A549 (cell line): ENCODE results near the gene ANKS6. TPM values are rescaled to one million over a fixed set of nuclear protein-coding genes. Genes with fewer than 3 reads are reported as not detected.

ENCODE experiments used
- ATAC-seq, 2 experiments: fragments of 200-7000 bp in 1 of 2; fragments of >200 bp in 1 of 2; cut with Nextera tagmentation in 1 of 2; cut with Tn5 transposase in 1 of 2; 3 replicates each; pipeline versions ENCODE4 v1.8.0 to v1.9.1; 2018 to 2020; ENCODE audit warnings: mild to moderate bottlenecking in 1 of 2, moderate library complexity in 1 of 2
- CTCF ChIA-PET: fragments of 300-600 bp; sonication (Branson Sonifier 250); formaldehyde crosslinking; extraction: SDS; loops from one replicate; lab custom pipeline; 2021; ENCODE audit warnings: antibody characterized with exemption, inconsistent platforms; lab: Yijun Ruan, JAX
- POLR2A ChIA-PET: fragments of 350-600 bp; formaldehyde crosslinking; extraction: SDS; loops from one replicate; lab custom pipeline; 2021; ENCODE audit warnings: antibody characterized with exemption, inconsistent platforms; lab: Yijun Ruan, JAX
- DNase-seq, 2 experiments: peaks; one replicate each; pipeline versions ENCODE4 v3.0.0 to v3.0.0-alpha.2; 2011 to 2016; ENCODE audit warnings: low read depth in 1 of 2, low spot score in 1 of 2
- FAIRE-seq: peaks from 2 replicates; lab custom pipeline; 2011; peaks lifted over from hg19 to GRCh38; lab: Jason Lieb, UNC
- H3K27ac ChIP-seq, 2 experiments: fragments of >200 bp; sonication (Bioruptor Twin); formaldehyde crosslinking; 3 replicates each; pipeline ENCODE4 v1.5.1; 2016 to 2017
- H3K4me1 ChIP-seq: fragments of >200 bp; sonication (Bioruptor Twin); formaldehyde crosslinking; 3 replicates; pipeline ENCODE4 v1.6.1; 2016
- H3K4me2 ChIP-seq: fragments of >200 bp; sonication (Bioruptor Twin); formaldehyde crosslinking; 3 replicates; pipeline ENCODE4 v1.6.1; 2016
- H3K4me3 ChIP-seq: fragments of >200 bp; sonication (Bioruptor Twin); formaldehyde crosslinking; 3 replicates; pipeline ENCODE4 v1.5.1; 2016
- H3K9me3 ChIP-seq: fragments of >200 bp; sonication (Bioruptor Twin); formaldehyde crosslinking; 3 replicates; pipeline ENCODE4 v1.6.1; 2016
- BHLHE40 ChIP-seq: IDR thresholded peaks from 2 replicates; pipeline ENCODE4 v1.6.1; 2012; ENCODE audit warnings: low read depth, low read length, inconsistent platforms
- EHMT2 ChIP-seq: fragments of 200-600 bp; sonication (generic); IDR thresholded peaks from 2 replicates; pipeline ENCODE4 v1.6.1; 2016; ENCODE audit warnings: antibody characterized with exemption, low read depth, mild to moderate bottlenecking, moderate library complexity
- HDAC2 ChIP-seq: fragments of 200-600 bp; sonication (generic); IDR thresholded peaks from 2 replicates; pipeline ENCODE4 v1.6.1; 2016
- HEYL ChIP-seq: fragments of 250-450 bp; sonication (Bioruptor Pico); IDR thresholded peaks from 2 replicates; pipeline ENCODE4 v1.8.0; 2021; ENCODE audit warnings: mild to moderate bottlenecking, moderate library complexity
- HOXB5 ChIP-seq: fragments of 250-450 bp; sonication (Bioruptor Pico); IDR thresholded peaks from 2 replicates; pipeline ENCODE4 v1.5.0; 2020; ENCODE audit warnings: mild to moderate bottlenecking, moderate library complexity
- JUN ChIP-seq, 2 experiments: fragments of >200 bp; sonication (Bioruptor Twin); formaldehyde crosslinking; IDR thresholded peaks; 2 replicates in 1 of 2; 3 replicates in 1 of 2; pipeline ENCODE4 v1.6.1; 2016 to 2017
- JUNB ChIP-seq: fragments of >200 bp; sonication (Bioruptor Twin); formaldehyde crosslinking; IDR thresholded peaks from 2 replicates; pipeline ENCODE4 v1.6.1; 2016
- KDM1A ChIP-seq: fragments of 200-600 bp; sonication (generic); IDR thresholded peaks from 2 replicates; pipeline ENCODE4 v1.6.1; 2016; ENCODE audit warnings: low read depth, mild to moderate bottlenecking
- KDM5A ChIP-seq: fragments of 200-600 bp; sonication (generic); IDR thresholded peaks from 2 replicates; pipeline ENCODE4 v1.6.1; 2016; ENCODE audit warnings: antibody characterized with exemption, mild to moderate bottlenecking
- MAFK ChIP-seq: fragments of 450-650 bp; IDR thresholded peaks from 2 replicates; pipeline ENCODE4 v1.6.1; 2014; ENCODE audit not compliant: partially characterized antibody
- MYC ChIP-seq: IDR thresholded peaks from 2 replicates; pipeline ENCODE4 v1.6.1; 2012; ENCODE audit warnings: mild to moderate bottlenecking, inconsistent platforms, low read length, improper control_type of control experiment, borderline replicate concordance
- NR3C1 ChIP-seq: fragments of >200 bp; sonication (Bioruptor Twin); formaldehyde crosslinking; IDR thresholded peaks from 3 replicates; pipeline ENCODE4 v1.6.1; 2017
- PHF8 ChIP-seq: fragments of 200-600 bp; sonication (generic); IDR thresholded peaks from 2 replicates; pipeline ENCODE4 v1.6.1; 2016; ENCODE audit warnings: low read depth, mild to moderate bottlenecking, antibody characterized with exemption, moderate library complexity, borderline replicate concordance
- POLR2AphosphoS2 ChIP-seq: conservative IDR thresholded peaks from 2 replicates; pipeline ENCODE4 v1.6.1; 2012; ENCODE audit warnings: low read length, improper control_type of control experiment, inconsistent platforms
- RCOR1 ChIP-seq: fragments of 150-350 bp; IDR thresholded peaks from 2 replicates; pipeline ENCODE4 v1.6.1; 2014; ENCODE audit warnings: antibody characterized with exemption, low read length, low read depth
- RFX5 ChIP-seq: fragments of 450-650 bp; IDR thresholded peaks from 2 replicates; pipeline ENCODE4 v1.7.1; 2014; ENCODE audit warnings: antibody characterized with exemption, mild to moderate bottlenecking, moderate library complexity
- SMC3 ChIP-seq: fragments of >200 bp; sonication (Bioruptor Twin); formaldehyde crosslinking; IDR thresholded peaks from 3 replicates; pipeline ENCODE4 v1.6.1; 2018; ENCODE audit warnings: inconsistent platforms
- SREBF2 ChIP-seq: fragments of 450-650 bp; IDR thresholded peaks from 2 replicates; pipeline ENCODE4 v1.6.1; 2014; ENCODE audit warnings: mild to moderate bottlenecking, moderate library complexity
- TFCP2L1 ChIP-seq: fragments of 250-450 bp; sonication (Bioruptor Pico); IDR thresholded peaks from 2 replicates; pipeline ENCODE4 v1.5.0; 2021; ENCODE audit warnings: mild to moderate bottlenecking
- ZC3H11A ChIP-seq: fragments of 450-650 bp; IDR thresholded peaks from 2 replicates; pipeline ENCODE4 v1.6.1; 2014; ENCODE audit warnings: antibody characterized with exemption, mild to moderate bottlenecking
- ZNF302 ChIP-seq: fragments of 250-450 bp; sonication (Bioruptor Pico); IDR thresholded peaks from 2 replicates; pipeline ENCODE4 v1.9.0; 2021; ENCODE audit warnings: inconsistent platforms, mild to moderate bottlenecking, moderate library complexity
- WGBS: methylation state at CpG from one replicate; pipeline ENCODE4 v1.1.6; 2017; ENCODE audit errors: missing lambda C conversion rate; 5-methylcytosine and 5-hydroxymethylcytosine counted together
- polyA plus RNA-seq, 4 experiments: library from polyadenylated mRNA; depleted of rRNA in 3 of 4; stranded (reverse); fragments of >200 nt; fragmentation: RNase III in 1 of 4; extraction: RNeasy Plus Mini Kit Qiagen cat#74134 plus additional on column Dnase treatment in 1 of 4; gene quantifications; 2 replicates in 3 of 4; 3 replicates in 1 of 4; pipeline ENCODE4 v1.2.3, GENCODE V29; 2011 to 2017
- TF ChIP-seq, protein P1 (sequence below): IDR thresholded peaks from 2 replicates; pipeline ENCODE4 v1.6.1; 2012; ENCODE audit warnings: low read depth, borderline replicate concordance
- TF ChIP-seq, protein P2 (sequence below): fragments of 150-350 bp; IDR thresholded peaks from 2 replicates; pipeline ENCODE4 v1.6.1; 2014; ENCODE audit warnings: low read depth, mild to moderate bottlenecking, low read length
- TF ChIP-seq, protein P3 (sequence below): fragments of >200 bp; sonication (Bioruptor Twin); formaldehyde crosslinking; IDR thresholded peaks from 3 replicates; pipeline ENCODE4 v1.6.1; 2016
- TF ChIP-seq, protein P4 (sequence below): fragments of 450-650 bp; IDR thresholded peaks from 2 replicates; pipeline ENCODE4 v1.6.1; 2014; ENCODE audit warnings: antibody characterized with exemption
- TF ChIP-seq, protein P5 (sequence below): IDR thresholded peaks from 2 replicates; pipeline ENCODE4 v1.6.1; 2012
- TF ChIP-seq, protein P6 (sequence below): fragments of >200 bp; sonication (Bioruptor Twin); formaldehyde crosslinking; IDR thresholded peaks from 2 replicates; pipeline ENCODE4 v1.6.1; 2016
- TF ChIP-seq, protein P7 (sequence below): fragments of 200-600 bp; sonication (generic); IDR thresholded peaks from 2 replicates; pipeline ENCODE4 v1.6.1; 2016; ENCODE audit warnings: antibody characterized with exemption, mild to moderate bottlenecking, moderate library complexity

ANKS6 gene
- polyA plus RNA-seq, 2 of the 4 experiments (the other 2 are of a cell fraction) = 14.7 to 15.2 TPM

DNA sequence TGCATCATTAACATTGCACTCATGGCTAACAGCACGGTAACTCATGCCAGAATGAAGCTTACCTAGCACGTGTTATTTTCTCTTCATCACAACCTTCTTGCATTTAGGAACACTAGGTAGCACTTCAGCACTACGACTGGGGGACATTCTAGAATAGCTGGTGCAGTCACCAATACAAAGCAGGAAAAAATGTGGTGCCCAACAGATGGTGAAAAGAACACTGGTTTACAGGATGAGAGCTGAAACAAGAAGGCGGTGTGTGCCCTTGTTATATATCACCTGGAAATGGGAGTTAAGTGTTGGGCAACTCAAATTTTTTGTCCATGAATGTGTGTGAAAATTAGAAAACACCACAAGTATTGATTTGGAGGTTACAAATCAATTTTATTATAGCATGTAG is 41.2 kb upstream of the ANKS6 start:
- POLR2A ChIA-PET = no interaction called here
- Histone ChIP-seq H3K4me2 (no peak overlapping the region), H3K4me1 (no peaks in the 10 kb centered on the region), H3K4me3 (no peak overlapping the region), H3K9me3 (no peaks in the 10 kb centered on the region), H3K27ac (no peak overlapping the region)
- CTCF ChIA-PET = interaction anchor here (1.0 to 4.7 kb wide), 4 partner anchors 9 to 303 kb away, joined by 3 to 47 read pairs (median 4); no protein-coding TSS in a partner anchor
- DNase-seq (no peak), FAIRE-seq (no peak), ATAC-seq (no peak)
- TF ChIP-seq JUN (IDR thresholded peaks at IDR 0.05) = no peak
- TF ChIP-seq, protein P1, sequence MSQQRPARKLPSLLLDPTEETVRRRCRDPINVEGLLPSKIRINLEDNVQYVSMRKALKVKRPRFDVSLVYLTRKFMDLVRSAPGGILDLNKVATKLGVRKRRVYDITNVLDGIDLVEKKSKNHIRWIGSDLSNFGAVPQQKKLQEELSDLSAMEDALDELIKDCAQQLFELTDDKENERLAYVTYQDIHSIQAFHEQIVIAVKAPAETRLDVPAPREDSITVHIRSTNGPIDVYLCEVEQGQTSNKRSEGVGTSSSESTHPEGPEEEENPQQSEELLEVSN = no peak
- TF ChIP-seq, protein P2, sequence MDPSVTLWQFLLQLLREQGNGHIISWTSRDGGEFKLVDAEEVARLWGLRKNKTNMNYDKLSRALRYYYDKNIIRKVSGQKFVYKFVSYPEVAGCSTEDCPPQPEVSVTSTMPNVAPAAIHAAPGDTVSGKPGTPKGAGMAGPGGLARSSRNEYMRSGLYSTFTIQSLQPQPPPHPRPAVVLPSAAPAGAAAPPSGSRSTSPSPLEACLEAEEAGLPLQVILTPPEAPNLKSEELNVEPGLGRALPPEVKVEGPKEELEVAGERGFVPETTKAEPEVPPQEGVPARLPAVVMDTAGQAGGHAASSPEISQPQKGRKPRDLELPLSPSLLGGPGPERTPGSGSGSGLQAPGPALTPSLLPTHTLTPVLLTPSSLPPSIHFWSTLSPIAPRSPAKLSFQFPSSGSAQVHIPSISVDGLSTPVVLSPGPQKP = no peak
- no peak for TF ChIP-seq BHLHE40
- no peak for TF ChIP-seq HDAC2
- TF ChIP-seq TFCP2L1 (CRISPR knock-in tag) = no peak
- no peak for TF ChIP-seq SMC3
- no peak for TF ChIP-seq ZC3H11A
- no peak for TF ChIP-seq RFX5
- TF ChIP-seq SREBF2 = no peak
- TF ChIP-seq, protein P3, sequence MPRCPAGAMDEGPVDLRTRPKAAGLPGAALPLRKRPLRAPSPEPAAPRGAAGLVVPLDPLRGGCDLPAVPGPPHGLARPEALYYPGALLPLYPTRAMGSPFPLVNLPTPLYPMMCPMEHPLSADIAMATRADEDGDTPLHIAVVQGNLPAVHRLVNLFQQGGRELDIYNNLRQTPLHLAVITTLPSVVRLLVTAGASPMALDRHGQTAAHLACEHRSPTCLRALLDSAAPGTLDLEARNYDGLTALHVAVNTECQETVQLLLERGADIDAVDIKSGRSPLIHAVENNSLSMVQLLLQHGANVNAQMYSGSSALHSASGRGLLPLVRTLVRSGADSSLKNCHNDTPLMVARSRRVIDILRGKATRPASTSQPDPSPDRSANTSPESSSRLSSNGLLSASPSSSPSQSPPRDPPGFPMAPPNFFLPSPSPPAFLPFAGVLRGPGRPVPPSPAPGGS = no peak
- no peak for TF ChIP-seq PHF8
- TF ChIP-seq, protein P4, sequence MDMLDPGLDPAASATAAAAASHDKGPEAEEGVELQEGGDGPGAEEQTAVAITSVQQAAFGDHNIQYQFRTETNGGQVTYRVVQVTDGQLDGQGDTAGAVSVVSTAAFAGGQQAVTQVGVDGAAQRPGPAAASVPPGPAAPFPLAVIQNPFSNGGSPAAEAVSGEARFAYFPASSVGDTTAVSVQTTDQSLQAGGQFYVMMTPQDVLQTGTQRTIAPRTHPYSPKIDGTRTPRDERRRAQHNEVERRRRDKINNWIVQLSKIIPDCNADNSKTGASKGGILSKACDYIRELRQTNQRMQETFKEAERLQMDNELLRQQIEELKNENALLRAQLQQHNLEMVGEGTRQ = no peak
- no peak for TF ChIP-seq MYC
- no peak for TF ChIP-seq KDM5A
- TF ChIP-seq ZNF302 (CRISPR knock-in tag) = no peak
- WGBS = 90% methylated on average over 4 of the region's 4 CpGs

DNA sequence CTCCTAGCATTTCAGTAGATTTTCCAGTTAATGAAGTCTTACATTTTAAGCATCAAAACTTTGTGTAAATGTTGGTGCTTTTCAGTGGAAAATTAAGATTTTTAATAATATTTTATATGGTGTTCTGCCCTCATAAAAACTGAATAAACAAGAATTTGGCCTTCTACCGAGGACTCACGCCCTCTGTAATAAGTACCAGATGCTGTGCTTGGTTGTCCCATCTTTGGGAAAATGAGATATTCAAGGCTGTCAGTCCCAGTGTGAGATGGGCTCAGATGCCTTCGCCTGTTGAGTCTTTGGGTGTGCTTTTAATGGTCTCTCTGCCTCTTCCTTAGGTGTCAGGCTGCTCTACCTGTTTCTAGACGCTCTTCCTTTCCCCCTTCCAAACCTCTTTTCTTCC is 39.9 kb upstream of the ANKS6 start:
- POLR2A ChIA-PET = no interaction called here
- Histone ChIP-seq H3K4me2 (no peak overlapping the region), H3K27ac (no peak overlapping the region), H3K4me1 (no peaks in the 10 kb centered on the region), H3K9me3 (no peaks in the 10 kb centered on the region), H3K4me3 (no peak overlapping the region)
- CTCF ChIA-PET = interaction anchor here (2.2 to 4.7 kb wide), 2 partner anchors 10 to 13 kb away, joined by 5 to 47 read pairs; no protein-coding TSS in a partner anchor
- ATAC-seq (no peak), DNase-seq (no peak), FAIRE-seq (no peak)
- WGBS = 77% methylated on average over 4 of the region's 4 CpGs
- TF ChIP-seq JUNB = no peak
- no peak for TF ChIP-seq RCOR1

DNA sequence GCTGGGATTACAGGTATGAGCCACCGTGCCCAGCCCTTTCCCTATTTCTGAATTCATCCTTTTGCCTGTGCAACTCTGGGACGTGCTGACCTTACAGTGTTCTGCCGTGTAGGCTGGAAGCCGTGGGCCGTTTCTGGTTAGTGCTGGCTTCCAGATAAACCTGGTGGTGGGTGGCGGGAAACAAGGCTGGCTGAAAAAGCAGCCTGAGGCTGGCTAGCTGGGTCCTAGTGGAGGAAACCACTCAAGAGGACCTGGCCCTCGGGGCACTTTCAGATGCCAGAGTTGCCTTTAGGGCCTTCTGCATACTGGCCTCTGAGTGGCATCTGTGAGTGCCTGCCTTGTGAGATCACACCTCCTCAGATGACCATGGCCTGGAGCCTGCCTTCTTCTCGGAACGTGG is 38.0 kb upstream of the ANKS6 start:
- 79% methylated on average over 9 of the region's 9 CpGs for WGBS
- Histone ChIP-seq H3K4me2 (no peak overlapping the region), H3K4me1 (no peaks in the 10 kb centered on the region), H3K4me3 (no peak overlapping the region), H3K27ac (no peak overlapping the region), H3K9me3 (no peaks in the 10 kb centered on the region)
- POLR2A ChIA-PET = no interaction called here
- CTCF ChIA-PET = no interaction called here
- FAIRE-seq (no peak), ATAC-seq (no peak), DNase-seq (no peak)
- TF ChIP-seq HEYL (CRISPR knock-in tag) (no peak), POLR2AphosphoS2 (no peak), EHMT2 (no peak), KDM1A (no peak), HOXB5 (CRISPR knock-in tag) (no peak), NR3C1 (no peak), HDAC2 (no peak), MAFK (no peak), TFCP2L1 (CRISPR knock-in tag) (no peak)
- TF ChIP-seq, protein P5, sequence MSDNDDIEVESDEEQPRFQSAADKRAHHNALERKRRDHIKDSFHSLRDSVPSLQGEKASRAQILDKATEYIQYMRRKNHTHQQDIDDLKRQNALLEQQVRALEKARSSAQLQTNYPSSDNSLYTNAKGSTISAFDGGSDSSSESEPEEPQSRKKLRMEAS = no peak
- TF ChIP-seq, protein P6, sequence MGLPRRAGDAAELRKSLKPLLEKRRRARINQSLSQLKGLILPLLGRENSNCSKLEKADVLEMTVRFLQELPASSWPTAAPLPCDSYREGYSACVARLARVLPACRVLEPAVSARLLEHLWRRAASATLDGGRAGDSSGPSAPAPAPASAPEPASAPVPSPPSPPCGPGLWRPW = no peak
- TF ChIP-seq, protein P7, sequence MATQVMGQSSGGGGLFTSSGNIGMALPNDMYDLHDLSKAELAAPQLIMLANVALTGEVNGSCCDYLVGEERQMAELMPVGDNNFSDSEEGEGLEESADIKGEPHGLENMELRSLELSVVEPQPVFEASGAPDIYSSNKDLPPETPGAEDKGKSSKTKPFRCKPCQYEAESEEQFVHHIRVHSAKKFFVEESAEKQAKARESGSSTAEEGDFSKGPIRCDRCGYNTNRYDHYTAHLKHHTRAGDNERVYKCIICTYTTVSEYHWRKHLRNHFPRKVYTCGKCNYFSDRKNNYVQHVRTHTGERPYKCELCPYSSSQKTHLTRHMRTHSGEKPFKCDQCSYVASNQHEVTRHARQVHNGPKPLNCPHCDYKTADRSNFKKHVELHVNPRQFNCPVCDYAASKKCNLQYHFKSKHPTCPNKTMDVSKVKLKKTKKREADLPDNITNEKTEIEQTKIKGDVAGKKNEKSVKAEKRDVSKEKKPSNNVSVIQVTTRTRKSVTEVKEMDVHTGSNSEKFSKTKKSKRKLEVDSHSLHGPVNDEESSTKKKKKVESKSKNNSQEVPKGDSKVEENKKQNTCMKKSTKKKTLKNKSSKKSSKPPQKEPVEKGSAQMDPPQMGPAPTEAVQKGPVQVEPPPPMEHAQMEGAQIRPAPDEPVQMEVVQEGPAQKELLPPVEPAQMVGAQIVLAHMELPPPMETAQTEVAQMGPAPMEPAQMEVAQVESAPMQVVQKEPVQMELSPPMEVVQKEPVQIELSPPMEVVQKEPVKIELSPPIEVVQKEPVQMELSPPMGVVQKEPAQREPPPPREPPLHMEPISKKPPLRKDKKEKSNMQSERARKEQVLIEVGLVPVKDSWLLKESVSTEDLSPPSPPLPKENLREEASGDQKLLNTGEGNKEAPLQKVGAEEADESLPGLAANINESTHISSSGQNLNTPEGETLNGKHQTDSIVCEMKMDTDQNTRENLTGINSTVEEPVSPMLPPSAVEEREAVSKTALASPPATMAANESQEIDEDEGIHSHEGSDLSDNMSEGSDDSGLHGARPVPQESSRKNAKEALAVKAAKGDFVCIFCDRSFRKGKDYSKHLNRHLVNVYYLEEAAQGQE = no peak
- TF ChIP-seq, protein P4 = no peak
